Ascending aorta (tissue), 2 donors: ENCODE measurements around the gene PITPNM3. TPM values are rescaled to one million over a fixed set of nuclear protein-coding genes. Genes with fewer than 3 reads are reported as not detected.

ENCODE experiments used
- DNase-seq, 2 donors: peaks; one replicate each; pipeline ENCODE4 v3.0.0-alpha.2; 2019; ENCODE audit warnings: low spot score in 2 of 2
- H3K27ac ChIP-seq, 2 donors: fragments of 200-600 bp; sonication (generic); one replicate each; pipeline ENCODE4 v1.5.1; 2016 to 2017; ENCODE audit warnings: mild to moderate bottlenecking in 1 of 2
- H3K27me3 ChIP-seq: fragments of 200-600 bp; sonication (generic); one replicate; pipeline ENCODE4 v1.5.1; 2017
- H3K36me3 ChIP-seq, 2 donors: fragments of 200-600 bp; sonication (generic); one replicate each; pipeline ENCODE4 v1.5.1; 2016
- H3K4me1 ChIP-seq, 2 donors: fragments of 200-600 bp; sonication (generic); one replicate each; pipeline ENCODE4 v1.5.1; 2016 to 2017; ENCODE audit warnings: mild to moderate bottlenecking in 1 of 2
- H3K4me3 ChIP-seq, 2 donors: fragments of 200-600 bp; sonication (generic); one replicate each; pipeline ENCODE4 v1.5.1; 2016 to 2017; ENCODE audit warnings: mild to moderate bottlenecking in 1 of 2
- H3K9me3 ChIP-seq, 2 donors: fragments of 200-600 bp; sonication (generic); one replicate each; pipeline ENCODE4 v1.5.1; 2016
- CTCF ChIP-seq, 3 experiments: fragments of 200-600 bp in 2 of 3; fragments of 450-650 bp in 1 of 3; sonication (generic) in 2 of 3; IDR thresholded peaks; one replicate each; pipeline ENCODE4 v1.5.1; 2016 to 2019; ENCODE audit warnings: antibody characterized with exemption in 3 of 3, mild to moderate bottlenecking in 1 of 3, moderate library complexity in 1 of 3
- intact Hi-C: fragments of 100-400 bp; cut with DNase I; formaldehyde crosslinking; loops from one replicate; pipeline ENCODE4 v1.15.1; 2023
- total RNA-seq: library from RNA; depleted of rRNA; stranded (reverse); fragments of >200 nt; gene quantifications from one replicate; pipeline ENCODE4 v1.1.0, GENCODE V29; 2016

Gene PITPNM3
- total RNA-seq, 1 donor from 2014 or later = 10.4 TPM

DNA sequence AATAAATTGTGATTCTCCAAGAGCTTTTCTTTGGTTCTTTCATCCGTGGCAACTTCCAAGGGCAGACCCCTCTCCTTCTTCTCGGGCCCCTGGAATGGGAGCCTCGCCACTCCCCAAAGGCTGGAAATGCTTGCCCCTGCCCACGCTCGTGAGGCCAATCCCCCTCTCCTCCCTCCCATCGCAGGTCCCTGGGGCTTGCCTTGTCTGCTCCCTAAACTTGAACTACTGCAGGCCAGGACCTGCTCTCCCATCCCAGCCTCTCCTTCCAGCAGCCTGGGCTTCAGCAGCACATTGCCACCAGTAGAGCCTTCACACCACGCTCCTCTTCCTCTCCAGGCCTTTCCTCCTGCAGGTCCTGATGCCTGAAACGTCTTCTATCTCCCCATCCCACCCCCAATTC is 11.1 kb downstream of the PITPNM3 start:
- no peaks in the 10 kb centered on the region for H3K27me3 ChIP-seq
- H3K4me1 ChIP-seq = no peaks in the 10 kb centered on the region
- no peak for TF ChIP-seq CTCF (IDR thresholded peaks at IDR 0.05)
- no peaks in the 10 kb centered on the region for H3K36me3 ChIP-seq
- intact Hi-C loops = loop anchor here (10.0 kb wide), 1 partner anchor 60 kb away; no protein-coding TSS in a partner anchor
- H3K4me3 ChIP-seq = no peak overlapping the region
- no peak overlapping the region for H3K27ac ChIP-seq
- DNase-seq = no peak
- no peaks in the 10 kb centered on the region for H3K9me3 ChIP-seq

DNA sequence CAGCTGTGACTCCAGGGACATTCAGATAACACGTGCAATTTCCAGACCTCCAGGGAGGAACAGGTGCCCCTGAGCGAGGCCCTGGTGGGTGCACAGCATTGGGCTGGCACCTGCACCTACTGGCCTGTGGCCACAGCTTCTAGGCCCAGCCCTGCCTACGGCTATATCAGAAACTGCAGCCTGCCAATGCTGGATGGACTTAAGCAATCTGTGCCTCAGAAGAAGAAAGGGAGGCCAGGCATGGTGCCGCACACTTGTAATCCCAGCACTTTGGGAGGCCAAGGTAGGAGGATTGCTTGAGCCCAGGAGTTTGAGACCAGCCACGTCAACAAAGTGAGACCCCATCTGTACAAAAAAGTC is 12.4 kb downstream of the PITPNM3 start:
- no peak for DNase-seq
- H3K36me3 ChIP-seq = no peaks in the 10 kb centered on the region
- no peaks in the 10 kb centered on the region for H3K27me3 ChIP-seq
- H3K4me3 ChIP-seq = no peak overlapping the region
- no peak overlapping the region for H3K27ac ChIP-seq
- no peaks in the 10 kb centered on the region for H3K9me3 ChIP-seq
- TF ChIP-seq CTCF (IDR thresholded peaks at IDR 0.05) = no peak
- H3K4me1 ChIP-seq = no peaks in the 10 kb centered on the region
- intact Hi-C loops = loop anchor here (10.0 kb wide), 1 partner anchor 59 kb away; no protein-coding TSS in a partner anchor

DNA sequence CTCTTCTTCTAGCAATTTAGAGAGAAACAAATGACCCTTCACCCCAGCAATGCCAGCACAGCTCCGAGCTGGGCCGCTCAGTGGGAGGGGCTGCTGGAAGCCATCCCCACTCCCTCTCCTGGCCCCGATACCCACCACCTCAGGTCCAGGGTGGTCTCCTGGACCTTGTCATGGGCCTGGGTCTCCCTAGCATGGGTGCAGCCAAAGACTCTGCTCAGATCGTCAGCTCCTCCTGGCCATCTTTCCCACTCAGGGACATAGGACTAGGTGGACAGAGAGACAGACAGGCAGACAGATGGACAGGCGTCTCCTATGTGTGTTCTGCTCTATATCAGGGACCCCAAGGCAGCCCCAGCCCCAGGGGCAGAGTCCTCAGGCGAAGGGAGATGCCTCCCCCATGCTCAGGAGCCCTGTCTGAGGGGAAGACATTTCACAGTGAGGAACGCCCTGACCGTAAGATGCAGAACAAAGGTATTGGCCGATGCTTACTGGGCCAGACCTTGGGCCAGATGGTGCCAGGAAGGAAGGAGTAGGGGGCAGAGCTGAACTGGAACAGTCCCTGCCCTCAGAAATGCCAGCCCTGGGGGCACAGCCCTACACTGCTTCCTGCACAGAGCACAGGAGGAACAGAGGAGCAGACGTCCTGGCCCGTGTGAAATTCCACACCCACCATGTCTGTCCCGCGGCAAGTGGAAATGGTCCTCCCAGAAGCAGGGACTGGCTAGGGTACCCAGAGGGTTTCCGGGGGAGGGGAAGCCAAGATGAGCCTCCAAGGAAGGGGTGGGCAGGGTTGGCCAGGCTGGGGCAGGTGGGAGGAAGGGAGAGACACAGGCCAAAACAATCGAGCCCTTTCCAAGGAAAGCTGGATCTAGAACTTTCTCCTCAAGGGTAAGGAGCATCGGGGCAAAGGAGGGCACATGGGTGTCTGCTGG is 13.0 kb downstream of the PITPNM3 start:
- intact Hi-C loops = loop anchor here (10.0 kb wide), 1 partner anchor 59 kb away; no protein-coding TSS in a partner anchor
- no peak for TF ChIP-seq CTCF (IDR thresholded peaks at IDR 0.05)
- Histone ChIP-seq H3K4me1 (no peaks in the 10 kb centered on the region), H3K27me3 (no peaks in the 10 kb centered on the region), H3K27ac (no peak overlapping the region), H3K36me3 (no peaks in the 10 kb centered on the region), H3K4me3 (no peak overlapping the region), H3K9me3 (no peaks in the 10 kb centered on the region)
- no peak for DNase-seq

DNA sequence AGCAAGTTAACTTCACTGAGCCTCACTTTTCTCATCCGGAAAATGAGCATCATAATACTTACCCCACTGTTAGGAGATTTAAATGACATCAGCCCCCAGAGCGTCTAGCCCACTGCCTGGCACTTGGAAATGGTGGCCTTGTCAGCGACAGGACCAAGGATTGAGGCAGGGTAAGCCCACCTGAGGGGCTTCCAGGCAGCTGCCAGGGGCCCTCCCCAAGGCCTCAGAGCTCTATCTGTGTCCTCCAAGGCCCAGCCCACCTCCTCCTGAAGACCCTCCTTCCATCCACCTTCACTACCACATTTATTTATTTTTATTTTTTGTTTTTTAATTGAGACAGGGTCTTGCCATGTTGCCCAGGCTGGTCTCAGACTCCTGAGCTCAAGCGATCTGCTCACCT is 13.8 kb downstream of the PITPNM3 start:
- H3K4me1 ChIP-seq = no peaks in the 10 kb centered on the region
- TF ChIP-seq CTCF (IDR thresholded peaks at IDR 0.05) = no peak
- intact Hi-C loops = loop anchor here (10.0 kb wide), 1 partner anchor 58 kb away; no protein-coding TSS in a partner anchor
- no peak overlapping the region for H3K27ac ChIP-seq
- no peaks in the 10 kb centered on the region for H3K36me3 ChIP-seq
- no peak for DNase-seq
- H3K27me3 ChIP-seq = no peaks in the 10 kb centered on the region
- no peak overlapping the region for H3K4me3 ChIP-seq
- no peaks in the 10 kb centered on the region for H3K9me3 ChIP-seq

- no peak for DNase-seq
- Histone ChIP-seq H3K27ac (no peak overlapping the region), H3K4me3 (no peak overlapping the region), H3K9me3 (no peaks in the 10 kb centered on the region), H3K36me3 (no peaks in the 10 kb centered on the region), H3K27me3 (no peaks in the 10 kb centered on the region), H3K4me1 (no peaks in the 10 kb centered on the region)
- intact Hi-C loops = loop anchor here (10.0 kb wide), 1 partner anchor 57 kb away; no protein-coding TSS in a partner anchor
- no peak for TF ChIP-seq CTCF (IDR thresholded peaks at IDR 0.05)
Observed at GRCh38 chr17:6541886-6542285, 14.5 kb downstream of the PITPNM3 start.
